ENCODE data around the gene ASGR2. TPM values are rescaled to one million over a fixed set of nuclear protein-coding genes. Genes with fewer than 3 reads are reported as not detected.

Gene ASGR2
- total RNA-seq, 4 donors from 2014 or later: not detected

- H3K4me3 ChIP-seq: no peak overlapping the region
- no peaks in the 10 kb centered on the region for H3K4me1 ChIP-seq
- TF ChIP-seq CTCF (IDR thresholded peaks at IDR 0.05) (no peak), POLR2A (IDR thresholded peaks at IDR 0.05) (no peak)
- no peaks in the 10 kb centered on the region for H3K27me3 ChIP-seq
- no peaks in the 10 kb centered on the region for H3K9me3 ChIP-seq
- no peak overlapping the region for H3K27ac ChIP-seq
- no peaks in the 10 kb centered on the region for H3K36me3 ChIP-seq
- DNase-seq: no peak
Measured at GRCh38 chr17:7084088-7084487, 30.5 kb downstream of the ASGR2 start.

- Histone ChIP-seq H3K27me3 (no peaks in the 10 kb centered on the region), H3K27ac (no peak overlapping the region), H3K9me3 (no peaks in the 10 kb centered on the region), H3K36me3 (no peaks in the 10 kb centered on the region), H3K4me3 (no peak overlapping the region), H3K4me1 (no peaks in the 10 kb centered on the region)
- TF ChIP-seq CTCF (IDR thresholded peaks at IDR 0.05) (no peak), POLR2A (IDR thresholded peaks at IDR 0.05) (no peak)
- DNase-seq: no peak
Measured at GRCh38 chr17:7083592-7083991, 31.0 kb downstream of the ASGR2 start.

GRCh38 chr17:7081341-7082062 is 33.1 kb downstream of the ASGR2 start:
- no peaks in the 10 kb centered on the region for H3K27me3 ChIP-seq

GRCh38 chr17:7080456-7081041 is 34.1 kb downstream of the ASGR2 start:
- no peak for TF ChIP-seq CTCF (IDR thresholded peaks at IDR 0.05)
- no peak for TF ChIP-seq POLR2A (IDR thresholded peaks at IDR 0.05)
- Histone ChIP-seq H3K4me3 (no peak overlapping the region), H3K4me1 (no peaks in the 10 kb centered on the region), H3K27me3 (no peaks in the 10 kb centered on the region), H3K27ac (no peak overlapping the region), H3K9me3 (no peaks in the 10 kb centered on the region), H3K36me3 (no peaks in the 10 kb centered on the region)
- DNase-seq: no peak

More at GRCh38 chr17:7081341-7082062, 33.1 kb downstream of the ASGR2 start:
- H3K4me1 ChIP-seq: no peaks in the 10 kb centered on the region
- no peaks in the 10 kb centered on the region for H3K9me3 ChIP-seq
- no peak for TF ChIP-seq CTCF (IDR thresholded peaks at IDR 0.05)
- TF ChIP-seq POLR2A (IDR thresholded peaks at IDR 0.05): no peak
- no peaks in the 10 kb centered on the region for H3K36me3 ChIP-seq
- H3K27ac ChIP-seq: no peak overlapping the region
- peak in 2 of 3 donors; percentile 33 to 71 for DNase-seq
- no peak overlapping the region for H3K4me3 ChIP-seq

GRCh38 chr17:7079581-7080455 is 34.8 kb downstream of the ASGR2 start, which contains the start of gene CLEC10A:
Gene CLEC10A (minus strand): TSS chr17:7080251. CDS start chr17:7078812, 1,439 bp downstream.
- Histone ChIP-seq H3K4me3 (peak within 1 kb of the TSS in 1 of 4 donors; percentile 11), H3K27ac (peak within 1 kb of the TSS in 2 of 4 donors; percentile 12 to 32), H3K4me1 (no peaks in the 10 kb centered on the region), H3K9me3 (no peaks in the 10 kb centered on the region), H3K36me3 (no peaks in the 10 kb centered on the region), H3K27me3 (no peaks in the 10 kb centered on the region)
- TF ChIP-seq CTCF (IDR thresholded peaks at IDR 0.05) (no peak), POLR2A (IDR thresholded peaks at IDR 0.05) (no peak)
- DNase-seq: no peak

Measured in Peyer's patch (tissue), 4 donors.